Measurements from ENCODE around the gene OARD1. TPM values are rescaled to one million over a fixed set of nuclear protein-coding genes. Genes with fewer than 3 reads are reported as not detected.

Gene OARD1
- total and polyA plus RNA-seq, 11 donors, result 12.8 to 28.1 (median 18.5) TPM

DNA sequence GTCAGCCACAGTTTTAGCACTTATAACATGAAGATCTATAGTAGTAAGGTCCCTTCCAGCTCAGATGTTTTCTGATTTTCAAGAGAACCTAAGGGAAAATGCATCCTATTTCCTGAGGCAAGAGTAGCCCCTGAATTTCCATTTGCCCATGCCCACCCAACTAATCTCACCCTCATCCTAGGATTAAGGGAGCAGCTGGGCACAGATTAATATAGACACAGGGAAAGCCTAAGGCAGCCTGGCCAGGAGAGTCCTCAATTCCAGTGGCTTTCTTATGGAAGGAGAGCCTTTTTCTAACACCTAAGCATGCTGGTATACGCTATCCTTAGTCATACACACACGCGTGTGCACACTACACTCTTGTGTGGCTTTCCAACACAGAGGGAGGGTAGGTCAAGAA lies 17.6 kb downstream of the OARD1 start:
- no peak for ATAC-seq
- Histone ChIP-seq H3K27ac (peak overlapping the region; percentile 70 to 94 (median 87)), H3K36me3 (peaks cover 0 to 5% (median 0%) of the 10 kb centered on the region in 9 donors), H3K4me1 (peaks cover 0 to 56% (median 19%) of the 10 kb centered on the region in 12 donors), H3K27me3 (no peaks in the 10 kb centered on the region), H3K4me3 (peak overlapping the region; percentile 19 to 58 (median 50)), H3K9me3 (no peaks in the 10 kb centered on the region)
- TF ChIP-seq, protein P1, sequence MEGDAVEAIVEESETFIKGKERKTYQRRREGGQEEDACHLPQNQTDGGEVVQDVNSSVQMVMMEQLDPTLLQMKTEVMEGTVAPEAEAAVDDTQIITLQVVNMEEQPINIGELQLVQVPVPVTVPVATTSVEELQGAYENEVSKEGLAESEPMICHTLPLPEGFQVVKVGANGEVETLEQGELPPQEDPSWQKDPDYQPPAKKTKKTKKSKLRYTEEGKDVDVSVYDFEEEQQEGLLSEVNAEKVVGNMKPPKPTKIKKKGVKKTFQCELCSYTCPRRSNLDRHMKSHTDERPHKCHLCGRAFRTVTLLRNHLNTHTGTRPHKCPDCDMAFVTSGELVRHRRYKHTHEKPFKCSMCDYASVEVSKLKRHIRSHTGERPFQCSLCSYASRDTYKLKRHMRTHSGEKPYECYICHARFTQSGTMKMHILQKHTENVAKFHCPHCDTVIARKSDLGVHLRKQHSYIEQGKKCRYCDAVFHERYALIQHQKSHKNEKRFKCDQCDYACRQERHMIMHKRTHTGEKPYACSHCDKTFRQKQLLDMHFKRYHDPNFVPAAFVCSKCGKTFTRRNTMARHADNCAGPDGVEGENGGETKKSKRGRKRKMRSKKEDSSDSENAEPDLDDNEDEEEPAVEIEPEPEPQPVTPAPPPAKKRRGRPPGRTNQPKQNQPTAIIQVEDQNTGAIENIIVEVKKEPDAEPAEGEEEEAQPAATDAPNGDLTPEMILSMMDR (IDR thresholded peaks at IDR 0.05), result no peak
- TF ChIP-seq POLR2A (IDR thresholded peaks at IDR 0.05), result no peak
- intact Hi-C loops (cut with DNase I), result no loop called here
- no peak for DNase-seq
- 51 to 80% (median 72%) methylated on average over 3 of the region's 3 CpGs for WGBS, 4 donors

DNA sequence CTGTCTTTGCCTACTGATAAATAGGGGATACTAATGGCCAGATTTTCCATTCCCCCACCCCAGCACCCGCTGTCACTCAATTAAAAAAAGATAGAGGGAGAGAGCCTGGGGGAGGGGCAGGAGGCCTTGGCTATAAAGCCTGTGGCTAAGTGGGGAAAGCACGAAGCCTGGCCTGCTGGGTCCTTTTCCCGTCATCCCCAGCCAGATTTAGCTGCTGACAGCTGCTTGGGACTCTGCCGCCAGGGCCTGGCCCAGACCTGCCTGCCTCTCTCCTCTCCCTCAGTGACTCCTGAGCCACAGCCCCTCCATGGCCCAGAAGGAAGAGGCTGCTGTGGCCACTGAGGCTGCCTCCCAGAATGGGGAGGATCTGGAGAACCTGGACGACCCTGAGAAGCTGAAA lies 19.1 kb downstream of the OARD1 start, which contains the start of gene APOBEC2:
APOBEC2 (plus strand) TSS at position 162 of the 400 bp plus-strand sequence; CDS start at position 308, 146 bp downstream.
- peaks cover 0 to 5% (median 0%) of the 10 kb centered on the region in 9 donors for H3K36me3 ChIP-seq
- peak within 1 kb of the TSS; percentile 19 to 58 (median 50) for H3K4me3 ChIP-seq
- no peaks in the 10 kb centered on the region for H3K27me3 ChIP-seq
- H3K9me3 ChIP-seq, result no peaks in the 10 kb centered on the region
- TF ChIP-seq POLR2A (IDR thresholded peaks at IDR 0.05), result peak; percentile 1 to 80
- TF ChIP-seq, protein P1 (IDR thresholded peaks at IDR 0.05), result no peak
- 30 to 63% (median 45%) methylated on average over 3 to 5 of the region's 5 CpGs for WGBS, 4 donors
- peak; percentile 88 to 92 (median 90) for ATAC-seq
- intact Hi-C loops (cut with DNase I), result no loop called here
- H3K4me1 ChIP-seq, result peaks cover 0 to 59% (median 18%) of the 10 kb centered on the region in 12 donors
- peak; percentile 81 to 94 (median 86) for DNase-seq
- peak within 1 kb of the TSS; percentile 70 to 94 (median 87) for H3K27ac ChIP-seq

DNA sequence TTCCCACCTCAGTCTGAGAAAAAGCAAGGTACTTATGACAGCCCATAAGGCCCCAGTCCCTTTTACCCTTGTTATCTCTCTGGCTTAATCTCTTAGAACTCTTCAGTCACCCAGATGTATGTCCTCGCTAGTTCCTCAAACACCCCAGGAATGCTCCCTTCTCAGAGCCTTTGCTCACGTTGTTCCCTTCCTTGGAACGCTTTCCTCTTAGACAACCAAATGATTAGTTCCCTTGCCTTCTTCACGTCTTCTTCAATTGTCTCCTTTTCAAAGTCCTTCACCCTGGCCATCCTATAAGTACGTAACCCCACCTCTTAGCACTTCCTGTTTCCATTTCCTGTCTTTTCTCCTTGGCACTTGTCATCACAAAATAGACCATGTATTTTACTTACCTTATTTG lies 20.3 kb downstream of the OARD1 start:
- Histone ChIP-seq H3K27me3 (no peaks in the 10 kb centered on the region), H3K4me1 (peaks cover 0 to 52% (median 16%) of the 10 kb centered on the region in 12 donors), H3K36me3 (peaks cover 0 to 4% (median 0%) of the 10 kb centered on the region in 9 donors), H3K9me3 (no peaks in the 10 kb centered on the region), H3K27ac (peak overlapping the region in 8 of 12 donors; percentile 2 to 93 (median 84)), H3K4me3 (no peak overlapping the region)
- no peak for TF ChIP-seq POLR2A (IDR thresholded peaks at IDR 0.05)
- TF ChIP-seq, protein P1 (IDR thresholded peaks at IDR 0.05), result no peak
- intact Hi-C loops (cut with DNase I), result no loop called here
- 45 to 61% (median 56%) methylated on average over 5 of the region's 5 CpGs for WGBS, 4 donors
- no peak for ATAC-seq
- no peak for DNase-seq

DNA sequence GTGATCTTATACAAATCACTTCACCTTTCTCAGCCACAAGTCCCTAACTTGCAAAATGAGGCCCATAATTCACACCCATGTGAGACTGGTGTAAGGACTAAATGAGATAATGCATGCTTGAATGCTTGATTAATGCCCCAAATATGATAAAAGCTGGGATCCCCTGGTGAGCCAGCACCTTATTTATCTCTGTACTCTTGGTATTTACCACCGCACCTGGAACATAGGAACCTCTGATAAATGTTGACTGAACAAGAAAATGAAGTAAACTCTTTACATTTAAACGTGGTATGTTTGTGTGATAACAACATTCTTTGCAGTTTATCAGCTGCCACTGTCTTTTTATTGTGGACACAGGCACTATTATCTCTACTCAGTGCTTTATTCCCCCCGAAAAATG lies 21.6 kb downstream of the OARD1 start:
- DNase-seq, result no peak
- 38 to 58% (median 51%) methylated on average over 3 of the region's 3 CpGs for WGBS, 4 donors
- intact Hi-C loops (cut with DNase I), result no loop called here
- no peak for TF ChIP-seq POLR2A (IDR thresholded peaks at IDR 0.05)
- TF ChIP-seq, protein P1 (IDR thresholded peaks at IDR 0.05), result no peak
- Histone ChIP-seq H3K36me3 (no peaks in the 10 kb centered on the region), H3K4me3 (no peak overlapping the region), H3K4me1 (peaks cover 0 to 42% (median 15%) of the 10 kb centered on the region in 12 donors), H3K9me3 (no peaks in the 10 kb centered on the region), H3K27me3 (no peaks in the 10 kb centered on the region), H3K27ac (peak overlapping the region in 1 of 12 donors; percentile 73)
- no peak for ATAC-seq

Measured in heart left ventricle (tissue), 16 donors.